GM23338 (cell line): Measurements from ENCODE around the gene IGF1R. TPM values are rescaled to one million over a fixed set of nuclear protein-coding genes. Genes with fewer than 3 reads are reported as not detected.

ENCODE experiments used
- ATAC-seq: fragments of 200-7000 bp; cut with Tn5 transposase; 3 replicates; pipeline ENCODE4 v1.9.1; 2020
- DNase-seq: peaks from one replicate; pipeline ENCODE4 v3.0.0-alpha.2; 2015; ENCODE audit warnings: low spot score
- H2AFZ ChIP-seq: fragments of 200-600 bp; sonication (generic); 2 replicates; pipeline ENCODE4 v1.8.0; 2016; ENCODE audit warnings: antibody characterized with exemption, mild to moderate bottlenecking, moderate library complexity
- H3F3A ChIP-seq: fragments of 200-600 bp; sonication (generic); replicated peaks from 2 replicates; pipeline ENCODE4 v1.8.0; 2017; ENCODE audit warnings: antibody characterized with exemption, mixed run types, low read depth
- H3K27ac ChIP-seq: fragments of 200-600 bp; sonication (generic); 2 replicates; pipeline ENCODE4 v1.6.1; 2016; ENCODE audit warnings: low read depth
- H3K27me3 ChIP-seq: fragments of 200-600 bp; sonication (generic); 2 replicates; pipeline ENCODE4 v1.8.0; 2016; ENCODE audit warnings: mild to moderate bottlenecking, mixed run types, moderate library complexity; ENCODE audit not compliant: insufficient read depth
- H3K36me3 ChIP-seq: fragments of 200-600 bp; sonication (generic); 2 replicates; pipeline ENCODE4 v1.8.0; 2016; ENCODE audit warnings: mild to moderate bottlenecking; ENCODE audit not compliant: insufficient read depth
- H3K4me1 ChIP-seq: fragments of 200-600 bp; sonication (generic); 2 replicates; pipeline ENCODE4 v1.8.0; 2016; ENCODE audit warnings: mild to moderate bottlenecking, moderate library complexity; ENCODE audit not compliant: insufficient read depth
- H3K4me2 ChIP-seq: fragments of 200-600 bp; sonication (generic); 2 replicates; pipeline ENCODE4 v1.7.1; 2017; ENCODE audit warnings: mixed run types
- H3K4me3 ChIP-seq: fragments of 200-600 bp; sonication (generic); 2 replicates; pipeline ENCODE4 v1.6.1; 2016; ENCODE audit warnings: mixed run types
- H3K79me2 ChIP-seq: fragments of 200-600 bp; sonication (generic); replicated peaks from 2 replicates; pipeline ENCODE4 v1.8.0; 2017; ENCODE audit warnings: mild to moderate bottlenecking; ENCODE audit not compliant: insufficient read depth
- H3K9me2 ChIP-seq: fragments of 200-600 bp; sonication (generic); 2 replicates; pipeline ENCODE4 v1.8.0; 2017; ENCODE audit not compliant: insufficient read depth
- H4K20me1 ChIP-seq: fragments of 200-600 bp; sonication (generic); replicated peaks from 2 replicates; pipeline ENCODE4 v1.8.0; 2017; ENCODE audit warnings: mild to moderate bottlenecking; ENCODE audit not compliant: insufficient read depth
- H3K27ac Mint-ChIP-seq: 2 replicates; pipeline ENCODE4 v1.8.0; 2020; ENCODE audit warnings: inconsistent platforms, mild to moderate bottlenecking, moderate library complexity, mixed read lengths
- H3K27me3 Mint-ChIP-seq: 3 replicates; pipeline ENCODE4 v1.8.0; 2022; ENCODE audit warnings: low read depth, mild to moderate bottlenecking, moderate library complexity, mixed read lengths, inconsistent platforms; ENCODE audit not compliant: insufficient read depth, poor library complexity
- H3K36me3 Mint-ChIP-seq: 3 replicates; pipeline ENCODE4 v1.8.0; 2021; ENCODE audit warnings: low read depth, mild to moderate bottlenecking, inconsistent platforms, moderate library complexity, mixed read lengths
- H3K4me1 Mint-ChIP-seq: 3 replicates; pipeline ENCODE4 v1.8.0; 2020; ENCODE audit warnings: mild to moderate bottlenecking, inconsistent platforms, mixed read lengths
- H3K4me3 Mint-ChIP-seq: 3 replicates; pipeline ENCODE4 v1.8.0; 2021; ENCODE audit warnings: moderate library complexity, mild to moderate bottlenecking, inconsistent platforms, mixed read lengths
- H3K9me3 Mint-ChIP-seq: 3 replicates; pipeline ENCODE4 v1.8.0; 2020; ENCODE audit warnings: moderate library complexity, mild to moderate bottlenecking, inconsistent platforms, mixed read lengths
- CREB1 ChIP-seq: fragments of 250-450 bp; sonication (Bioruptor Pico); IDR thresholded peaks from 2 replicates; pipeline ENCODE4 v1.5.0; 2020; ENCODE audit warnings: low read depth, mild to moderate bottlenecking, moderate library complexity
- ETS1 ChIP-seq: IDR thresholded peaks from 2 replicates; pipeline ENCODE4 v1.6.1; 2016; ENCODE audit warnings: antibody characterized with exemption
- EZH2 ChIP-seq: fragments of 200-600 bp; sonication (generic); IDR thresholded peaks from one replicate; pipeline ENCODE4 v1.8.0; 2017; ENCODE audit warnings: antibody characterized with exemption, mild to moderate bottlenecking, low read depth; ENCODE audit not compliant: unreplicated experiment
- EZH2phosphoT487 ChIP-seq: fragments of 200-600 bp; sonication (generic); IDR thresholded peaks from one replicate; pipeline ENCODE4 v1.8.1; 2018; ENCODE audit warnings: antibody characterized with exemption; ENCODE audit not compliant: unreplicated experiment
- JUNB ChIP-seq: IDR thresholded peaks from one replicate; pipeline ENCODE4 v1.6.1; 2016; ENCODE audit warnings: antibody characterized with exemption; ENCODE audit not compliant: unreplicated experiment
- STAT1 ChIP-seq: IDR thresholded peaks from one replicate; pipeline ENCODE4 v1.6.1; 2016; ENCODE audit warnings: antibody characterized with exemption; ENCODE audit not compliant: unreplicated experiment
- ZNF331 ChIP-seq: fragments of 250-450 bp; sonication (Bioruptor Pico); IDR thresholded peaks from 2 replicates; pipeline ENCODE4 v1.5.0; 2020; ENCODE audit warnings: low read depth, mild to moderate bottlenecking, moderate library complexity
- polyA plus RNA-seq: library from polyadenylated mRNA; unstranded; fragments of >200 nt; fragmentation: Nextera tagmentation; extraction: Ambion mirVana; gene quantifications from 2 replicates; pipeline ENCODE4 v1.2.1, GENCODE V29; 2016
- total RNA-seq: library from RNA; depleted of rRNA; stranded (reverse); fragments of >200 nt; shearing (Covaris generic); gene quantifications from 2 replicates; pipeline ENCODE4 v1.2.3, GENCODE V29; 2014
- TF ChIP-seq, protein P1 (sequence below): fragments of 250-450 bp; sonication (Bioruptor Pico); IDR thresholded peaks from 2 replicates; pipeline ENCODE4 v1.5.0; 2020; ENCODE audit warnings: mild to moderate bottlenecking, moderate library complexity
- TF ChIP-seq, protein P2 (sequence below), 2 experiments: fragments of 200-600 bp in 1 of 2; sonication (generic) in 1 of 2; conservative IDR thresholded peaks; 2 replicates each; pipeline versions ENCODE4 v1.5.1 to v1.6.1; 2016 to 2017; ENCODE audit warnings: antibody characterized with exemption in 2 of 2, low read depth in 2 of 2, mild to moderate bottlenecking in 2 of 2, moderate library complexity in 1 of 2

Gene IGF1R
- total and polyA plus RNA-seq, 2 experiments from 2014 or later: 20.4 to 92.2 TPM

DNA sequence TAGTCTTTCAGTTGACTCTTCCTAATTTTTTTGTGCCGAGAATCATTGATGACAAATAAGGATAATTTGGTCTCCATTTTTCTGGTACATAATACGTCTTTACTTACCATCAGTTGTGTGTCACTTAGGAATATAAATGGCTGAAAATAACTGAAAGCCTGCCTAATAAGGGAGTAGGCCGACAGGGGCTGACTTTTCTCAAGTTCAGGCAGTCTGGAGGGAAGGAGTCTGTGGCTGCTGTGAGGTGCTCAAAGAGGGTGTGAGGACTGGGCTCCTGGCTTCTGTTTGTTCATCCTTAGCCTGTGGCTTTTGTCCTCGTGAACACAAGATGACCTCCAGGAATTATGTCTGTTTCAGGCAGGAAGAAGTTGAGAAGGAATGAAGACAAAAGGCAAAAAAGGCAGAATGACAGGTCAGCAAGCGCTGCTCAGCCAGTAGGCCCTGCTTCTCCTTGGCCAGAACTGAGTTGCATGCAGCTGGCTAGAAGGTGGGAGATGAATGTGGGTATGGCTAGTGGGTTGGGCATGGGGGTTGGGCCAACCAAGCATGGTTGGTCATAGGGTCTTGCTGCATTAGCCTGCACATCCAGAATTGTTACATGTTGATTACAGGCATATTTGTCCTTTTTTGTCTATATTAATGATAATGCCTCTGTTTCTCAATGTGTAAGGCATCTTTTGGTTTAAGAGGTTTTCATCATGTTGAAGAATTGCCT, 29.2 kb downstream of the IGF1R start (continued):
- TF ChIP-seq, protein P1, sequence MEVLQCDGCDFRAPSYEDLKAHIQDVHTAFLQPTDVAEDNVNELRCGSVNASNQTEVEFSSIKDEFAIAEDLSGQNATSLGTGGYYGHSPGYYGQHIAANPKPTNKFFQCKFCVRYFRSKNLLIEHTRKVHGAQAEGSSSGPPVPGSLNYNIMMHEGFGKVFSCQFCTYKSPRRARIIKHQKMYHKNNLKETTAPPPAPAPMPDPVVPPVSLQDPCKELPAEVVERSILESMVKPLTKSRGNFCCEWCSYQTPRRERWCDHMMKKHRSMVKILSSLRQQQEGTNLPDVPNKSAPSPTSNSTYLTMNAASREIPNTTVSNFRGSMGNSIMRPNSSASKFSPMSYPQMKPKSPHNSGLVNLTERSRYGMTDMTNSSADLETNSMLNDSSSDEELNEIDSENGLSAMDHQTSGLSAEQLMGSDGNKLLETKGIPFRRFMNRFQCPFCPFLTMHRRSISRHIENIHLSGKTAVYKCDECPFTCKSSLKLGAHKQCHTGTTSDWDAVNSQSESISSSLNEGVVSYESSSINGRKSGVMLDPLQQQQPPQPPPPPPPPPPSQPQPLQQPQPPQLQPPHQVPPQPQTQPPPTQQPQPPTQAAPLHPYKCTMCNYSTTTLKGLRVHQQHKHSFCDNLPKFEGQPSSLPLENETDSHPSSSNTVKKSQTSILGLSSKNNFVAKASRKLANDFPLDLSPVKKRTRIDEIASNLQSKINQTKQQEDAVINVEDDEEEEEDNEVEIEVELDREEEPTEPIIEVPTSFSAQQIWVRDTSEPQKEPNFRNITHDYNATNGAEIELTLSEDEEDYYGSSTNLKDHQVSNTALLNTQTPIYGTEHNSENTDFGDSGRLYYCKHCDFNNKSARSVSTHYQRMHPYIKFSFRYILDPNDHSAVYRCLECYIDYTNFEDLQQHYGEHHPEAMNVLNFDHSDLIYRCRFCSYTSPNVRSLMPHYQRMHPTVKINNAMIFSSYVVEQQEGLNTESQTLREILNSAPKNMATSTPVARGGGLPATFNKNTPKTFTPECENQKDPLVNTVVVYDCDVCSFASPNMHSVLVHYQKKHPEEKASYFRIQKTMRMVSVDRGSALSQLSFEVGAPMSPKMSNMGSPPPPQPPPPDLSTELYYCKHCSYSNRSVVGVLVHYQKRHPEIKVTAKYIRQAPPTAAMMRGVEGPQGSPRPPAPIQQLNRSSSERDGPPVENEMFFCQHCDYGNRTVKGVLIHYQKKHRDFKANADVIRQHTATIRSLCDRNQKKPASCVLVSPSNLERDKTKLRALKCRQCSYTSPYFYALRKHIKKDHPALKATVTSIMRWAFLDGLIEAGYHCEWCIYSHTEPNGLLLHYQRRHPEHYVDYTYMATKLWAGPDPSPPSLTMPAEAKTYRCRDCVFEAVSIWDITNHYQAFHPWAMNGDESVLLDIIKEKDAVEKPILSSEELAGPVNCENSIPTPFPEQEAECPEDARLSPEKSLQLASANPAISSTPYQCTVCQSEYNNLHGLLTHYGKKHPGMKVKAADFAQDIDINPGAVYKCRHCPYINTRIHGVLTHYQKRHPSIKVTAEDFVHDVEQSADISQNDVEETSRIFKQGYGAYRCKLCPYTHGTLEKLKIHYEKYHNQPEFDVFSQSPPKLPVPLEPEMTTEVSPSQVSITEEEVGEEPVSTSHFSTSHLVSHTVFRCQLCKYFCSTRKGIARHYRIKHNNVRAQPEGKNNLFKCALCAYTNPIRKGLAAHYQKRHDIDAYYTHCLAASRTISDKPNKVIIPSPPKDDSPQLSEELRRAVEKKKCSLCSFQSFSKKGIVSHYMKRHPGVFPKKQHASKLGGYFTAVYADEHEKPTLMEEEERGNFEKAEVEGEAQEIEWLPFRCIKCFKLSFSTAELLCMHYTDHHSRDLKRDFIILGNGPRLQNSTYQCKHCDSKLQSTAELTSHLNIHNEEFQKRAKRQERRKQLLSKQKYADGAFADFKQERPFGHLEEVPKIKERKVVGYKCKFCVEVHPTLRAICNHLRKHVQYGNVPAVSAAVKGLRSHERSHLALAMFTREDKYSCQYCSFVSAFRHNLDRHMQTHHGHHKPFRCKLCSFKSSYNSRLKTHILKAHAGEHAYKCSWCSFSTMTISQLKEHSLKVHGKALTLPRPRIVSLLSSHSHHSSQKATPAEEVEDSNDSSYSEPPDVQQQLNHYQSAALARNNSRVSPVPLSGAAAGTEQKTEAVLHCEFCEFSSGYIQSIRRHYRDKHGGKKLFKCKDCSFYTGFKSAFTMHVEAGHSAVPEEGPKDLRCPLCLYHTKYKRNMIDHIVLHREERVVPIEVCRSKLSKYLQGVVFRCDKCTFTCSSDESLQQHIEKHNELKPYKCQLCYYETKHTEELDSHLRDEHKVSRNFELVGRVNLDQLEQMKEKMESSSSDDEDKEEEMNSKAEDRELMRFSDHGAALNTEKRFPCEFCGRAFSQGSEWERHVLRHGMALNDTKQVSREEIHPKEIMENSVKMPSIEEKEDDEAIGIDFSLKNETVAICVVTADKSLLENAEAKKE (CRISPR knock-in tag): no peak
- TF ChIP-seq ETS1: no peak
- no peak for TF ChIP-seq EZH2
- TF ChIP-seq STAT1: no peak

DNA sequence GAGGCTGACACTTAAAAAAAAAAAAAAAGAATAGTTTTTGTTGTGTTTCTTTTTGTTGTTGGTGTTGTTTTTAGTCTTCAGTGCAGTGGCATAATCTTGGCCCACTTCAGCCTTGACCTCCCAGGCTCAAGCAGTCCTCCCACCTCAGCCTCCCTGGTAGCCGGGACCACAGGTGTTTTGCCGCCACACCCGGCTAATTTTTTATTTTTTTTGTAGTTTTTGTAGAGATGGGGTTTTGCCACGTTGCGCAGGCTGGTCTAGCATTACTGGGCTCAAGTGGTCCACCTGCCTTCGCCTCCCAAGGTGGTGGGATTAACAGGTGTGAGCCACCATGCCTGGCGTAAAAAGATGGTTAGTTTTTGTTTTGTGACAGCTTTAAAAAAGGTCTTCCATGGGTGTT, 30.1 kb downstream of the IGF1R start:
- H3K79me2 ChIP-seq: peaks cover 100% of the 10 kb centered on the region
- no peaks in the 10 kb centered on the region for H3K9me2 ChIP-seq
- H3K4me3 ChIP-seq: no peak overlapping the region
- Mint-ChIP-seq H3K4me1 (peaks cover 67% of the 10 kb centered on the region), H3K36me3 (peaks cover 5% of the 10 kb centered on the region; the same call in 1 of the 3 replicates), H3K27me3 (peaks cover 3% of the 10 kb centered on the region), H3K4me3 (no peak overlapping the region), H3K27ac (0 out of 2 replicates have a peak overlapping the region, but pooled peaks have one; percentile 50), H3K9me3 (no peaks in the 10 kb centered on the region)
- peaks cover 27% of the 10 kb centered on the region; the same call in 1 of the 2 replicates for H4K20me1 ChIP-seq
- H2AFZ ChIP-seq: no peak overlapping the region
- no peak overlapping the region for H3K27ac ChIP-seq
- DNase-seq (no peak), ATAC-seq (no peak)
- no peak overlapping the region for H3K4me2 ChIP-seq
- no peaks in the 10 kb centered on the region for H3F3A ChIP-seq
- H3K27me3 ChIP-seq: no peaks in the 10 kb centered on the region
- no peaks in the 10 kb centered on the region for H3K36me3 ChIP-seq
- peaks cover 59% of the 10 kb centered on the region for H3K4me1 ChIP-seq
- TF ChIP-seq, protein P2, sequence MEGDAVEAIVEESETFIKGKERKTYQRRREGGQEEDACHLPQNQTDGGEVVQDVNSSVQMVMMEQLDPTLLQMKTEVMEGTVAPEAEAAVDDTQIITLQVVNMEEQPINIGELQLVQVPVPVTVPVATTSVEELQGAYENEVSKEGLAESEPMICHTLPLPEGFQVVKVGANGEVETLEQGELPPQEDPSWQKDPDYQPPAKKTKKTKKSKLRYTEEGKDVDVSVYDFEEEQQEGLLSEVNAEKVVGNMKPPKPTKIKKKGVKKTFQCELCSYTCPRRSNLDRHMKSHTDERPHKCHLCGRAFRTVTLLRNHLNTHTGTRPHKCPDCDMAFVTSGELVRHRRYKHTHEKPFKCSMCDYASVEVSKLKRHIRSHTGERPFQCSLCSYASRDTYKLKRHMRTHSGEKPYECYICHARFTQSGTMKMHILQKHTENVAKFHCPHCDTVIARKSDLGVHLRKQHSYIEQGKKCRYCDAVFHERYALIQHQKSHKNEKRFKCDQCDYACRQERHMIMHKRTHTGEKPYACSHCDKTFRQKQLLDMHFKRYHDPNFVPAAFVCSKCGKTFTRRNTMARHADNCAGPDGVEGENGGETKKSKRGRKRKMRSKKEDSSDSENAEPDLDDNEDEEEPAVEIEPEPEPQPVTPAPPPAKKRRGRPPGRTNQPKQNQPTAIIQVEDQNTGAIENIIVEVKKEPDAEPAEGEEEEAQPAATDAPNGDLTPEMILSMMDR (conservative IDR thresholded peaks at IDR 0.05; ENCODE audit: low read depth in 2 of 2): no peak
- no peak for TF ChIP-seq CREB1 (CRISPR knock-in tag)
- no peak for TF ChIP-seq ZNF331
- no peak for TF ChIP-seq JUNB
- TF ChIP-seq EZH2phosphoT487: no peak
- TF ChIP-seq ETS1: no peak
